ENCODE measurements around the gene MSH6.
"Not testable (repeated sequence)": the region's sequence is repeated elsewhere in the genome, so short reads cannot be mapped to it uniquely, and the experiment has no call there.

The MSH6 gene

DNA sequence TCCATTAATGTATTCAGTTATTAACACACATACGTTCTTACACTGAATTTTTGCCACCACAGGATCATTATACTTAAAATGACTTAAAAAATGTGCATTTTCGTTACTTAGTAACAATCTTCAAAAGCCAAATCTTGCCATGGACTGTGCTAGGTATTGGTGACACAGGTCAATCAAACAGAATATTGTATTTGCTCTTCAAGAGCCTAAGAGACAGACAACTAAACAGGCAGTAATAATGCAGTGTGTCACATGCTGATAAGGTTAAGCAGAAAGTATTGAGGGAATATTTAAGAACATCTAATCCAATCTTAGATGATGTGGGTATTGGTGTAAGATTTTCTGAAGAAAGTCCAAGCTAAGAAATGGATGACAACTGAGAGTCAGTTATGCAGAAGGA is 66.4 kb downstream of the MSH6 start:
- no peak for DNase-seq

DNA sequence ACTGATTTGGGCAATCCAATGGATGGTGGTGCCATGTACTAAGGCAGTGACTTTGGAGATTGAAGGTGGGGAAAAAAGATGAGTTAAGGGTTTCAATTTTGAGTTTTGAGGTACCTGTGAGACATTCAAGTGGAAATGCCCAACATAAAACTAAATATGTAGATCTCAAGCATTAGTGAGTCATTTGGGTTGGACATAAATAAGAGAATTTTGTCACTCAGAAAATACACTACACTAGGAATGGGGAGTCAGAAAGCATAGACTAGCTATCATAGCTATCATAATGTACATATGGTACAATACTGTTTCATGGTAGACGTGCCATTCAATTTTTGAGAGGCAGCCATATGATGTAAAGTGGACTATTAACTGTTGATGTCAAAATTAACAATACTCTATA is 67.3 kb downstream of the MSH6 start:
- DNase-seq = no peak

DNA sequence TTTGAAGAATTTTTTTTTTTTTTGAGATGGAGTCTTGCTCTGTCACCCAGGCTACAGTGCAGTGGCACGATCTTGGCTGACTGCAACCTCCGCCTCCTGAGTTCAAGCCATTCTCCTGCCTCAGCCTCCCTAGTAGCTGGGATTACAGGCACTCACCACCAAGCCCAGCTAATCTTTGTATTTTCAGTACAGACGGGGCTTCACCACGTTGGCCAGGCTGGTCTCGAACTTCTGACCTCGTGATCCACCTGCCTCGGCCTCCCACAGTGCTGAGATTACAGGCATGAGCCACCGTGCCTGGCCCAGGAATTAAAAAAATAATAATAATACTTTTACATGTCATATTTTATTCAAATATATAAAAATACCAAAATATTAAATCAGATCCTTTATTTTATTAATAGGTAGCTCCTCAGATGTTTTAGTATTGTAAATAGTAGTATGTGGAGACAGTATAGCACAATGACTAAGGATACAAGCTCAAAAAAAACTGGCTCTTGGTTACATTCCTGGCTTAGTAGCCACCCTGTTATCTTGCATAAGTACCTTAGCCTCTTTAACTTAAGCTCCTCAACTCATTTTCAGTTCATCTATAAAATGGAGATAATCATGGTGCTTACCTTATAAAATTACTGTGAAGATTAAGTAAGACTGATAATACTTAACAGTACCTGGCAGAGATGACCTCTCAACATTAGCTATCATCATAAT is 70.3 kb downstream of the MSH6 start:
- not testable (repeated sequence) for DNase-seq

Measured in effector CD4-positive, alpha-beta T cell (primary cell).